ENCODE results near the gene FMO1. TPM values are rescaled to one million over a fixed set of nuclear protein-coding genes. Genes with fewer than 3 reads are reported as not detected.

FMO1 gene
- total RNA-seq, 1 experiment from 2014 or later = not detected

- no peak overlapping the region for H3K27ac ChIP-seq (ENCODE audit: low read depth, low read length)
- H3K9ac ChIP-seq (ENCODE audit: low read length) = no peak overlapping the region
- no peaks in the 10 kb centered on the region for H3K79me2 ChIP-seq (ENCODE audit: insufficient read depth, low read length)
- no peaks in the 10 kb centered on the region for H3K27me3 ChIP-seq (ENCODE audit: insufficient read depth, low read length)
- no peaks in the 10 kb centered on the region for H4K20me1 ChIP-seq (ENCODE audit: insufficient read depth)
- H3K4me1 ChIP-seq (ENCODE audit: control insufficient read depth in 1 of 2, insufficient read depth in 2 of 2, low read length in 2 of 2) = no peaks in the 10 kb centered on the region
- intact Hi-C loops (cut with micrococcal nuclease) = no loop called here
- TF ChIP-seq ZBTB33 (IDR thresholded peaks at IDR 0.05; ENCODE audit: extremely low read depth, insufficient replicate concordance, low read length) = no peak
- no peak for TF ChIP-seq SP1 (IDR thresholded peaks at IDR 0.05; ENCODE audit: low read depth)
- TF ChIP-seq FOSL1 (IDR thresholded peaks at IDR 0.05; ENCODE audit: low read depth) = no peak
- TF ChIP-seq EZH2 (IDR thresholded peaks at IDR 0.05) = no peak
- TF ChIP-seq POLR2A (IDR thresholded peaks at IDR 0.05; ENCODE audit: borderline replicate concordance, extremely low read depth, insufficient read depth, insufficient read length) = no peak
- no peak for TF ChIP-seq ZFX (IDR thresholded peaks at IDR 0.05)
- TF ChIP-seq CBX3 (IDR thresholded peaks at IDR 0.05; ENCODE audit: low read depth) = no peak
- TF ChIP-seq EZH2phosphoT487 (IDR thresholded peaks at IDR 0.05; ENCODE audit: borderline replicate concordance) = no peak
- TF ChIP-seq TCF7L2 (IDR thresholded peaks at IDR 0.05; ENCODE audit: borderline replicate concordance, extremely low read depth, insufficient read depth, insufficient read length) = no peak
- no peak for TF ChIP-seq MAX (IDR thresholded peaks at IDR 0.05)
- no peak for TF ChIP-seq CEBPB (IDR thresholded peaks at IDR 0.05; ENCODE audit: low read depth)
- no peak for TF ChIP-seq JUND (IDR thresholded peaks at IDR 0.05)
- TF ChIP-seq RAD21 (IDR thresholded peaks at IDR 0.05; ENCODE audit: low read depth) = no peak
- TF ChIP-seq ZNF274 (IDR thresholded peaks at IDR 0.05; ENCODE audit: low read depth, low read length) = no peak
- no peak for TF ChIP-seq EGR1 (IDR thresholded peaks at IDR 0.05; ENCODE audit: low read depth)
- no peak for TF ChIP-seq SRF (IDR thresholded peaks at IDR 0.05; ENCODE audit: low read depth)
- no peak overlapping the region for H2AFZ ChIP-seq (ENCODE audit: low read depth, low read length, poor library complexity, severe bottlenecking)
- H3K9me3 ChIP-seq (ENCODE audit: control insufficient read depth in 1 of 2, insufficient read depth in 1 of 2, low read depth in 1 of 2, low read length in 2 of 2) = no peaks in the 10 kb centered on the region
- CTCF ChIA-PET = interaction anchor here (1.0 kb wide), 1 partner anchor 9 kb away, joined by 3 read pairs; no protein-coding TSS in a partner anchor
- H3K4me3 ChIP-seq (replicated peaks in 1 of 2; ENCODE audit: low read depth in 1 of 2, low read length in 2 of 2) = no peak overlapping the region
- ATAC-seq (no peak), DNase-seq (ENCODE audit: low read depth, low spot score) (no peak)
- no peaks in the 10 kb centered on the region for H3K36me3 ChIP-seq (ENCODE audit: control insufficient read depth in 1 of 2, insufficient read depth in 2 of 2, low read length in 2 of 2)
- RAD21 ChIA-PET (ENCODE audit: low non-redundant PET in 1 of 2, low total read pairs in 2 of 2, uncharacterized antibody in 2 of 2, unreplicated experiment in 2 of 2) = no interaction called here
- H3K9me2 ChIP-seq (ENCODE audit: insufficient read depth) = no peaks in the 10 kb centered on the region
- BruUV-seq (replicated peaks) = no TSS peak
- POLR2A ChIA-PET = no interaction called here
- no peak overlapping the region for H3K4me2 ChIP-seq (ENCODE audit: low read length)
Observed at GRCh38 chr1:171217658-171218443, 30.4 kb upstream of the FMO1 start.

Data from HCT116 (cell line).